SKM-1 (cell line): Measurements from ENCODE around the gene SLC18B1.

Source experiments
- DNase-seq: peaks from one replicate; lab custom pipeline; 2025; ENCODE audit not compliant: unreplicated experiment; lab: John Stamatoyannopoulos, UW

Gene SLC18B1

GRCh38 chr6:132797951-132798868, at the start of gene SLC18B1:
Gene SLC18B1, minus strand, starts transcription at chr6:132798637. Its CDS starts 181 bp downstream, at chr6:132798456.
- no peak for DNase-seq

- no peak for DNase-seq
Measured at GRCh38 chr6:132843316-132844035, 45.0 kb upstream of the SLC18B1 start.

- DNase-seq = no peak
Measured at GRCh38 chr6:132841966-132842365, 43.5 kb upstream of the SLC18B1 start.

- no peak for DNase-seq
Measured at GRCh38 chr6:132832891-132833290, 34.5 kb upstream of the SLC18B1 start.

GRCh38 chr6:132830334-132830751, 31.9 kb upstream of the SLC18B1 start:
- DNase-seq = no peak

GRCh38 chr6:132820629-132821381, 22.4 kb upstream of the SLC18B1 start:
- no peak for DNase-seq

GRCh38 chr6:132819405-132820161, 21.1 kb upstream of the SLC18B1 start:
- DNase-seq = no peak

- no peak for DNase-seq
Measured at GRCh38 chr6:132818404-132819359, 20.2 kb upstream of the SLC18B1 start.

- DNase-seq = no peak
Measured at GRCh38 chr6:132817554-132818403, 19.3 kb upstream of the SLC18B1 start.

- DNase-seq = no peak
Measured at GRCh38 chr6:132816660-132817059, 18.2 kb upstream of the SLC18B1 start.

- DNase-seq = no peak
Measured at GRCh38 chr6:132814716-132815570, 16.5 kb upstream of the SLC18B1 start.

- peak; percentile 64 for DNase-seq
Measured at GRCh38 chr6:132813173-132813856, 14.9 kb upstream of the SLC18B1 start.

GRCh38 chr6:132812756-132813172, 14.3 kb upstream of the SLC18B1 start:
- DNase-seq = no peak

GRCh38 chr6:132812255-132812732, 13.9 kb upstream of the SLC18B1 start:
- no peak for DNase-seq

GRCh38 chr6:132811276-132811675, 12.8 kb upstream of the SLC18B1 start:
- DNase-seq = no peak

GRCh38 chr6:132805548-132805947, 7.1 kb upstream of the SLC18B1 start:
- no peak for DNase-seq

GRCh38 chr6:132804251-132804650, 5.8 kb upstream of the SLC18B1 start:
- DNase-seq = no peak
